Hematopoietic multipotent progenitor cell treated with erythropoietin and hydrocortisone succinate and interleukin-3 and kit ligand, for 15 days (in vitro differentiated cells): ENCODE data around the gene TRMT6.

Experiments used
- DNase-seq: peaks from one replicate; pipeline ENCODE4 v3.0.0-alpha.2; 2015; ENCODE audit warnings: low spot score

TRMT6 gene

GRCh38 chr20:5895626-5896025 is 54.7 kb downstream of the TRMT6 start:
- DNase-seq, result no peak

GRCh38 chr20:5893621-5894020 is 56.7 kb downstream of the TRMT6 start:
- DNase-seq, result no peak

- DNase-seq, result no peak
Observed at GRCh38 chr20:5893052-5893451, 57.3 kb downstream of the TRMT6 start.

GRCh38 chr20:5890773-5891441 is 59.4 kb downstream of the TRMT6 start:
- DNase-seq, result no peak

GRCh38 chr20:5888041-5888440 is 62.3 kb downstream of the TRMT6 start:
- DNase-seq, result no peak

- no peak for DNase-seq
Observed at GRCh38 chr20:5887386-5887785, 62.9 kb downstream of the TRMT6 start.
